ENCODE data around the gene SBF1. TPM values are rescaled to one million over a fixed set of nuclear protein-coding genes. Genes with fewer than 3 reads are reported as not detected.
A peak's percentile ranks its signal among the peaks of the same experiment; 100 is the strongest.
"Not testable (repeated sequence)": the region's sequence is repeated elsewhere in the genome, so short reads cannot be mapped to it uniquely, and the experiment has no call there.

The SBF1 gene
- total and polyA plus RNA-seq, 2 of the 13 experiments (the other 11 are each of a cell fraction or from before 2014, with no cell fraction given) = 31.7 to 40.9 TPM

DNA sequence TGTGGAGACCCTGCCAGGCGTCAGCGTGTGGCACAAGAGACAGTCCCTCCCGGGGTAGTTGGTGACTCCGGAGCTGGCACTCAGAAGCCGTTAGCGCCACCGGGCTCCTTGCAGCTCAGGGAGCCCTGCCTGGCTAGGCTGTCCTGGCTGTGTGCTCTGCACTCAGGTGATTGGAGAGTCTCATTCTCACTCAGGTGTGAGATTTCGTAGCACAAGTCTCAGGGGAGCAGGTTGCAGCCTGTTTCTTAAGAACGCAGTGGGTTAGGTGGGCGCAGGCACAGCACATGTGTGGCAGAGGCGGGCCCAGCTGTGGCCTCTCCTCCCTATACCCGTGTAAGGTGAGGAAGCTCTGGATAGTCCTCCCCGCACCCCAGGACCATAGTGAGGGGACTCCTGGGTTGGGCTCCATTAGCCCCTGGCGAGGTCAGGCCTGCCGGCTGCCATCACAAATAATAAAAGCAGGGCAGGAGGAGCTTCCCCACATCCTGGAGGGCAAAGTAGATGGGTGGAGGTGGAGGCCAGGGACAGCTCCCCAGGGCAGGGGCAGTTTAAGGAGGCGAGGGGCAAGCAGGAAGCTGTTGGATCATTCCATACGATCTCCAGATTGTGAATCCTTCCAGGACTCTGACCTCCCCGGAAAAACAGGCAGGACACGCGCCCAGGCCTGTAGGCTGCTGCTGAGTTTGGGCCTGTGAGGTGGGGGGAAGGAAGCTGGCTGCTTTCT lies 39.4 kb downstream of the SBF1 start:
- H3K9ac ChIP-seq (ENCODE audit: insufficient read depth, low read depth, low read length) = no peak overlapping the region
- FAIRE-seq = no peak
- H3K9me3 ChIP-seq (ENCODE audit: low read length) = no peaks in the 10 kb centered on the region
- no peak overlapping the region for H3K27ac ChIP-seq (ENCODE audit: extremely low read length, insufficient read depth, low read length)
- H2AFZ ChIP-seq (ENCODE audit: low read length) = no peak overlapping the region
- H3K36me3 ChIP-seq (replicated peaks in 1 of 2; ENCODE audit: control insufficient read depth in 1 of 2, insufficient read depth in 2 of 2, low read length in 2 of 2) = peaks cover 52 to 71% of the 10 kb centered on the region in 2 experiments
- no peak overlapping the region for H3K4me3 ChIP-seq (replicated peaks in 1 of 3; ENCODE audit: insufficient read depth in 1 of 3, low read depth in 2 of 3, low read length in 3 of 3)
- no TSS peak for BruUV-seq (replicated peaks)
- no peaks in the 10 kb centered on the region for H3K4me1 ChIP-seq (ENCODE audit: insufficient read depth, low read length)
- in situ Hi-C loops (cut with HindIII; ENCODE audit: extremely low pct_ligation_motif_present, low pct_unique_long_range_greater_than_20kb) (no loop called here), intact Hi-C loops (cut with micrococcal nuclease; ENCODE audit: unreplicated experiment) (no loop called here)
- H3K79me2 ChIP-seq (ENCODE audit: insufficient read depth, low read length) = no peaks in the 10 kb centered on the region
- H3K27me3 ChIP-seq (ENCODE audit: control insufficient read depth in 1 of 2, insufficient read depth in 2 of 2, low read length in 2 of 2) = no peaks in the 10 kb centered on the region
- H3K4me2 ChIP-seq (ENCODE audit: low read depth, low read length) = no peak overlapping the region
- no peak for ATAC-seq
- TF ChIP-seq RBFOX2 (IDR thresholded peaks at IDR 0.05; ENCODE audit: low read depth, low read length) (no peak), POGZ (CRISPR knock-in tag; IDR thresholded peaks at IDR 0.05) (no peak), ZFX (CRISPR knock-in tag; IDR thresholded peaks at IDR 0.05; ENCODE audit: low read depth) (no peak), ZNF781 (CRISPR knock-in tag; IDR thresholded peaks at IDR 0.05; ENCODE audit: borderline replicate concordance, not compliant biosample characterization) (no peak)
- POLR2A ChIA-PET = no interaction called here
- 100% methylated on average over 6 of the region's 20 CpGs for WGBS (ENCODE audit: low lambda C conversion rate)
- CTCF ChIA-PET (ENCODE audit: low intra/inter-chr PET ratio, low total read pairs) = no interaction called here
- no peak for DNase-seq (ENCODE audit: low spot score)
- no peaks in the 10 kb centered on the region for H4K20me1 ChIP-seq (ENCODE audit: insufficient read depth, low read length)

- no peak for FAIRE-seq
- H3K79me2 ChIP-seq (ENCODE audit: insufficient read depth, low read length) = no peaks in the 10 kb centered on the region
- no peaks in the 10 kb centered on the region for H3K9me3 ChIP-seq (ENCODE audit: low read length)
- H2AFZ ChIP-seq (ENCODE audit: low read length) = no peak overlapping the region
- no peak overlapping the region for H3K4me3 ChIP-seq (replicated peaks in 1 of 3; ENCODE audit: insufficient read depth in 1 of 3, low read depth in 2 of 3, low read length in 3 of 3)
- ATAC-seq = no peak
- peaks cover 48 to 72% of the 10 kb centered on the region in 2 experiments for H3K36me3 ChIP-seq (replicated peaks in 1 of 2; ENCODE audit: control insufficient read depth in 1 of 2, insufficient read depth in 2 of 2, low read length in 2 of 2)
- TF ChIP-seq RBFOX2 (IDR thresholded peaks at IDR 0.05; ENCODE audit: low read depth, low read length) = peak; percentile 49; the same call in 1 of the 2 replicates
- TF ChIP-seq HNRNPL (IDR thresholded peaks at IDR 0.05; ENCODE audit: low read depth, low read length) = 0 out of 2 replicates have a peak, but pooled peaks have one; percentile 11
- no peak for TF ChIP-seq FOSL2 (CRISPR knock-in tag; IDR thresholded peaks at IDR 0.05)
- 100% methylated on average over 1 of the region's 24 CpGs for WGBS (ENCODE audit: low lambda C conversion rate)
- H3K4me2 ChIP-seq (ENCODE audit: low read depth, low read length) = no peak overlapping the region
- in situ Hi-C loops (cut with HindIII; ENCODE audit: extremely low pct_ligation_motif_present, low pct_unique_long_range_greater_than_20kb) (no loop called here), intact Hi-C loops (cut with micrococcal nuclease; ENCODE audit: unreplicated experiment) (no loop called here)
- H3K27me3 ChIP-seq (ENCODE audit: control insufficient read depth in 1 of 2, insufficient read depth in 2 of 2, low read length in 2 of 2) = no peaks in the 10 kb centered on the region
- DNase-seq (ENCODE audit: low spot score) = no peak
- no peak overlapping the region for H3K9ac ChIP-seq (ENCODE audit: insufficient read depth, low read depth, low read length)
- H3K27ac ChIP-seq (ENCODE audit: extremely low read length, insufficient read depth, low read length) = no peak overlapping the region
- CTCF ChIA-PET (ENCODE audit: low intra/inter-chr PET ratio, low total read pairs) = no interaction called here
- POLR2A ChIA-PET = no interaction called here
- BruUV-seq (replicated peaks) = no TSS peak
- no peaks in the 10 kb centered on the region for H4K20me1 ChIP-seq (ENCODE audit: insufficient read depth, low read length)
- no peaks in the 10 kb centered on the region for H3K4me1 ChIP-seq (ENCODE audit: insufficient read depth, low read length)
These were observed 40.0 kb downstream of the SBF1 start for GRCh38 chr22:50434849-50435248.

GRCh38 chr22:50432877-50433510 lies 41.8 kb downstream of the SBF1 start:
- CTCF ChIA-PET (ENCODE audit: low intra/inter-chr PET ratio, low total read pairs); intact Hi-C loops (cut with micrococcal nuclease; ENCODE audit: unreplicated experiment); H3K27ac ChIP-seq (ENCODE audit: extremely low read length, insufficient read depth, low read length); H3K27me3 ChIP-seq (ENCODE audit: control insufficient read depth in 1 of 2, insufficient read depth in 2 of 2, low read length in 2 of 2); ATAC-seq; in situ Hi-C loops (cut with HindIII; ENCODE audit: extremely low pct_ligation_motif_present, low pct_unique_long_range_greater_than_20kb); BruUV-seq (replicated peaks); H3K4me2 ChIP-seq (ENCODE audit: low read depth, low read length); H3K79me2 ChIP-seq (ENCODE audit: insufficient read depth, low read length); H3K4me1 ChIP-seq (ENCODE audit: insufficient read depth, low read length); H3K4me3 ChIP-seq (replicated peaks in 1 of 3; ENCODE audit: insufficient read depth in 1 of 3, low read depth in 2 of 3, low read length in 3 of 3); POLR2A ChIA-PET; H3K9me3 ChIP-seq (ENCODE audit: low read length); H3K9ac ChIP-seq (ENCODE audit: insufficient read depth, low read depth, low read length); DNase-seq (ENCODE audit: low spot score); FAIRE-seq; H2AFZ ChIP-seq (ENCODE audit: low read length); H4K20me1 ChIP-seq (ENCODE audit: insufficient read depth, low read length): not testable (repeated sequence)
- 99% methylated on average over 11 of the region's 24 CpGs for WGBS (ENCODE audit: low lambda C conversion rate)
- peaks cover 44 to 71% of the 10 kb centered on the region in 2 experiments for H3K36me3 ChIP-seq (replicated peaks in 1 of 2; ENCODE audit: control insufficient read depth in 1 of 2, insufficient read depth in 2 of 2, low read length in 2 of 2)

Data from HepG2 (cell line).